ENCODE measurements around the gene ATXN7L3.

DNA sequence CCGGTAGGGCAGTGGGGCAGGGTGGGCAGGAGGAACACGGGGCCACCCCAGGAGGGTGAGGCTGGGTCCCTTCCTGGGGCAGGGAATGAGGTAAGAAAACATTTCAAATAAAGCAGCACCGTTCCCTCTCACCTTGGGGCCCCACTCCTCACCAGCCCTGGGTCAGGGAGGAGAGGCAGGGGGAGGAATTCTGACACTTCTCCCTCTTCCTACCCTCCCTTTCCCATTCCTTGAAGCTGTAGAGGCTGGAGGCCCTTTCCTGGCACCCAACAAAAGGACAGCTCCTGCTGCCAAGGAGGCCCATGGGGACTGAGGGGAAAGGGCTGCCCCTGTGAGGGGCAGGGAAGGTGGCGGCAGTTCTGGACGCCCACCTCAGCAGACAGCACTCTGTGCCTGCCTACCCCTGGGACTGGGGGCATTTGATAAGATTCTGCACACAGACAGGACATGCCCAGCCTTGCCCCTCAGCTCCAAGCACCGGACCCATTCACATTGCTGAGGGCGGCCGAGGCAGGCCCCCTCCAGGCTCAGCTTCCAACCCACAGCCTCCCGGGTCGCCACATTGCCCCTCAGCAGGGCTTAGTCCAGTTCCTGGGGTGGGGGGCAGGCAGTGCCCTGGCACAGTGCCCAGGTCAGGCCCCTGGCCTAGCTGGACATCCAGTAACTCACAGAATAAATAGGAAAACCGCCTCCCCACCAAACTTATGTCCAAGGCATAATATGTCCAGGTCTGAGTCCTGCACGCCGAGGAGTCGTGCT is 6.2 kb downstream of the ATXN7L3 start:
- no peak for TF ChIP-seq POLR2A (IDR thresholded peaks at IDR 0.05)
- TF ChIP-seq, protein P1, sequence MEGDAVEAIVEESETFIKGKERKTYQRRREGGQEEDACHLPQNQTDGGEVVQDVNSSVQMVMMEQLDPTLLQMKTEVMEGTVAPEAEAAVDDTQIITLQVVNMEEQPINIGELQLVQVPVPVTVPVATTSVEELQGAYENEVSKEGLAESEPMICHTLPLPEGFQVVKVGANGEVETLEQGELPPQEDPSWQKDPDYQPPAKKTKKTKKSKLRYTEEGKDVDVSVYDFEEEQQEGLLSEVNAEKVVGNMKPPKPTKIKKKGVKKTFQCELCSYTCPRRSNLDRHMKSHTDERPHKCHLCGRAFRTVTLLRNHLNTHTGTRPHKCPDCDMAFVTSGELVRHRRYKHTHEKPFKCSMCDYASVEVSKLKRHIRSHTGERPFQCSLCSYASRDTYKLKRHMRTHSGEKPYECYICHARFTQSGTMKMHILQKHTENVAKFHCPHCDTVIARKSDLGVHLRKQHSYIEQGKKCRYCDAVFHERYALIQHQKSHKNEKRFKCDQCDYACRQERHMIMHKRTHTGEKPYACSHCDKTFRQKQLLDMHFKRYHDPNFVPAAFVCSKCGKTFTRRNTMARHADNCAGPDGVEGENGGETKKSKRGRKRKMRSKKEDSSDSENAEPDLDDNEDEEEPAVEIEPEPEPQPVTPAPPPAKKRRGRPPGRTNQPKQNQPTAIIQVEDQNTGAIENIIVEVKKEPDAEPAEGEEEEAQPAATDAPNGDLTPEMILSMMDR (IDR thresholded peaks at IDR 0.05): no peak
